ENCODE measurements around the gene LDLR. TPM values are rescaled to one million over a fixed set of nuclear protein-coding genes. Genes with fewer than 3 reads are reported as not detected.

The LDLR gene
- total and polyA plus RNA-seq, 2 donors (not counting 3 experiments of a cell fraction or from before 2014, with no cell fraction given), result 142 to 174 TPM

DNA sequence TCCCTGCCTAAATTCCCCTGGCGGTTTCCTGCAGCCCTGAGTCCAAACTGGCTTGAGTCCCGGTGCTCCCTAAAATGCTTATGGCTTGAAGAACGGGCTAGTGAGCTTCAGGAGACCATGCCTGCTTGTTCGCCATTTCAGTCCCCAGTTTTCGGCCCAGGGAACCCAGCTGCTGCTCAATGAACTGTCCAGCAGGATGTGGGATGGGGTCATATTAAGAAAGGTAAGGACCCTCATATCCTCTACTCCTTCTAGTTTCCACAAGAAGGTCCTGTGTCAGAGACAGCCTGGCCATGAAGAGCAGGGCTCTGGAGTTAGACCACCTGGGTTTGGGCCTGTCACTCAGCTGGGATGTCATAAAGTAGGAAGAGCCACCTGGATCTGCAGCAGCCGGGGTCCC is 83.3 kb downstream of the LDLR start:
- Histone ChIP-seq H3K4me1 (ENCODE audit: control insufficient read depth, extremely low read depth, insufficient read depth, low read length) (peaks cover 17% of the 10 kb centered on the region), H3K4me2 (ENCODE audit: insufficient read depth, low read length) (no peak overlapping the region), H4K20me1 (replicated peaks; ENCODE audit: control insufficient read depth, extremely low read depth, insufficient read depth, low read length) (no peaks in the 10 kb centered on the region), H3K27ac (ENCODE audit: insufficient read depth, low read depth, low read length) (no peak overlapping the region), H3K27me3 (ENCODE audit: control insufficient read depth in 2 of 2, insufficient read depth in 2 of 2, low read length in 2 of 2) (no peaks in the 10 kb centered on the region), H3K9me1 (replicated peaks; ENCODE audit: control insufficient read depth, extremely low read depth, insufficient read depth, low read length) (no peaks in the 10 kb centered on the region), H3K9ac (replicated peaks; ENCODE audit: extremely low read depth, insufficient read depth, low read length) (no peak overlapping the region), H3K79me2 (ENCODE audit: control insufficient read depth, insufficient read depth, low read length) (no peaks in the 10 kb centered on the region), H3K36me3 (ENCODE audit: control insufficient read depth in 2 of 2, extremely low read depth in 1 of 2, insufficient read depth in 2 of 2, low read length in 2 of 2) (peaks cover 18 to 42% of the 10 kb centered on the region in 2 experiments), H3K9me3 (replicated peaks; ENCODE audit: control insufficient read depth, insufficient read depth, low read length) (no peaks in the 10 kb centered on the region), H3K4me3 (replicated peaks in 1 of 3; ENCODE audit: insufficient read depth in 1 of 3, low read depth in 1 of 3, low read length in 3 of 3) (no peak overlapping the region), H2AFZ (ENCODE audit: low read depth, low read length) (no peak overlapping the region)
- intact Hi-C loops (cut with micrococcal nuclease), result no loop called here
- DNase-seq (ENCODE audit: low read depth, low spot score) (no peak), FAIRE-seq (no peak)
- no peak for TF ChIP-seq GATA2 (IDR thresholded peaks at IDR 0.05; ENCODE audit: insufficient read depth, insufficient read length, low read depth, low read length)
- TF ChIP-seq, protein P1, sequence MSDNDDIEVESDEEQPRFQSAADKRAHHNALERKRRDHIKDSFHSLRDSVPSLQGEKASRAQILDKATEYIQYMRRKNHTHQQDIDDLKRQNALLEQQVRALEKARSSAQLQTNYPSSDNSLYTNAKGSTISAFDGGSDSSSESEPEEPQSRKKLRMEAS (IDR thresholded peaks at IDR 0.05; ENCODE audit: insufficient read depth, insufficient read length), result no peak
- TF ChIP-seq POLR2AphosphoS5 (IDR thresholded peaks at IDR 0.05; ENCODE audit: insufficient read depth, low read depth, low read length), result no peak
- TF ChIP-seq MYC (IDR thresholded peaks at IDR 0.05; ENCODE audit: low read depth, low read length), result no peak
- TF ChIP-seq FOS (IDR thresholded peaks at IDR 0.05; ENCODE audit: borderline replicate concordance, insufficient read depth, low read length), result no peak
- no peak for TF ChIP-seq JUN (IDR thresholded peaks at IDR 0.05; ENCODE audit: borderline replicate concordance, insufficient read depth, insufficient read length, low read depth)
- no peak for TF ChIP-seq POLR2A (IDR thresholded peaks at IDR 0.05; ENCODE audit: low read depth, low read length)
- TF ChIP-seq, protein P2, sequence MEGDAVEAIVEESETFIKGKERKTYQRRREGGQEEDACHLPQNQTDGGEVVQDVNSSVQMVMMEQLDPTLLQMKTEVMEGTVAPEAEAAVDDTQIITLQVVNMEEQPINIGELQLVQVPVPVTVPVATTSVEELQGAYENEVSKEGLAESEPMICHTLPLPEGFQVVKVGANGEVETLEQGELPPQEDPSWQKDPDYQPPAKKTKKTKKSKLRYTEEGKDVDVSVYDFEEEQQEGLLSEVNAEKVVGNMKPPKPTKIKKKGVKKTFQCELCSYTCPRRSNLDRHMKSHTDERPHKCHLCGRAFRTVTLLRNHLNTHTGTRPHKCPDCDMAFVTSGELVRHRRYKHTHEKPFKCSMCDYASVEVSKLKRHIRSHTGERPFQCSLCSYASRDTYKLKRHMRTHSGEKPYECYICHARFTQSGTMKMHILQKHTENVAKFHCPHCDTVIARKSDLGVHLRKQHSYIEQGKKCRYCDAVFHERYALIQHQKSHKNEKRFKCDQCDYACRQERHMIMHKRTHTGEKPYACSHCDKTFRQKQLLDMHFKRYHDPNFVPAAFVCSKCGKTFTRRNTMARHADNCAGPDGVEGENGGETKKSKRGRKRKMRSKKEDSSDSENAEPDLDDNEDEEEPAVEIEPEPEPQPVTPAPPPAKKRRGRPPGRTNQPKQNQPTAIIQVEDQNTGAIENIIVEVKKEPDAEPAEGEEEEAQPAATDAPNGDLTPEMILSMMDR (IDR thresholded peaks at IDR 0.05; ENCODE audit: extremely low read depth in 1 of 2, insufficient read depth in 1 of 2, low read depth in 1 of 2, low read length in 2 of 2), result no peak
- TF ChIP-seq EZH2 (IDR thresholded peaks at IDR 0.05; ENCODE audit: borderline replicate concordance, low read depth, low read length, severe bottlenecking), result no peak
- CTCF ChIA-PET, result interaction anchor here (0.5 to 6.2 kb wide), 2 partner anchors 47 to 174 kb away, joined by 3 to 29 read pairs; no protein-coding TSS in a partner anchor
- BruUV-seq (replicated peaks), result no TSS peak
- POLR2A ChIA-PET, result no interaction called here
- dilution Hi-C loops (cut with MboI; ENCODE audit: extremely low pct_ligation_motif_present, low sequenced_read_pairs), result no loop called here

Measured in endothelial cell of umbilical vein (primary cell).